Measurements from ENCODE around the gene ROS1. TPM values are rescaled to one million over a fixed set of nuclear protein-coding genes. Genes with fewer than 3 reads are reported as not detected.

The ROS1 gene
- total RNA-seq, 1 donor from 2014 or later, result not detected

GRCh38 chr6:117269638-117270054, 156.1 kb downstream of the ROS1 start:
- H3K9me3 ChIP-seq, result no peaks in the 10 kb centered on the region
- intact Hi-C loops (cut with DNase I), result no loop called here
- no peak overlapping the region for H3K27ac ChIP-seq
- no peak for DNase-seq (ENCODE audit: low spot score in 2 of 2)
- no peak for TF ChIP-seq CTCF (IDR thresholded peaks at IDR 0.05)
- no peaks in the 10 kb centered on the region for H3K36me3 ChIP-seq
- H3K4me3 ChIP-seq, result peak overlapping the region in 1 of 2 donors; percentile 27
- peaks cover 0 to 2% of the 10 kb centered on the region in 2 donors for H3K4me1 ChIP-seq
- H3K27me3 ChIP-seq, result peaks cover 12% of the 10 kb centered on the region

- no peaks in the 10 kb centered on the region for H3K9me3 ChIP-seq
- no peak for TF ChIP-seq CTCF (IDR thresholded peaks at IDR 0.05)
- peaks cover 19% of the 10 kb centered on the region for H3K27me3 ChIP-seq
- H3K27ac ChIP-seq, result no peak overlapping the region
- H3K4me3 ChIP-seq, result no peak overlapping the region
- no peaks in the 10 kb centered on the region for H3K36me3 ChIP-seq
- DNase-seq (ENCODE audit: low spot score in 2 of 2), result no peak
- H3K4me1 ChIP-seq, result peaks cover 0 to 2% of the 10 kb centered on the region in 2 donors
- intact Hi-C loops (cut with DNase I), result no loop called here
Observed at GRCh38 chr6:117268924-117269323, 156.8 kb downstream of the ROS1 start.

- Histone ChIP-seq H3K9me3 (no peaks in the 10 kb centered on the region), H3K27me3 (peaks cover 19% of the 10 kb centered on the region), H3K4me3 (no peak overlapping the region), H3K27ac (no peak overlapping the region), H3K4me1 (peaks cover 0 to 2% of the 10 kb centered on the region in 2 donors), H3K36me3 (no peaks in the 10 kb centered on the region)
- intact Hi-C loops (cut with DNase I), result no loop called here
- no peak for TF ChIP-seq CTCF (IDR thresholded peaks at IDR 0.05)
- DNase-seq (ENCODE audit: low spot score in 2 of 2), result no peak
Observed at GRCh38 chr6:117267766-117268534, 157.8 kb downstream of the ROS1 start.

- peaks cover 0 to 2% of the 10 kb centered on the region in 2 donors for H3K4me1 ChIP-seq
- intact Hi-C loops (cut with DNase I), result no loop called here
- no peak overlapping the region for H3K27ac ChIP-seq
- DNase-seq (ENCODE audit: low spot score in 2 of 2), result no peak
- H3K9me3 ChIP-seq, result no peaks in the 10 kb centered on the region
- H3K4me3 ChIP-seq, result no peak overlapping the region
- TF ChIP-seq CTCF (IDR thresholded peaks at IDR 0.05), result no peak
- H3K27me3 ChIP-seq, result peaks cover 19% of the 10 kb centered on the region
- H3K36me3 ChIP-seq, result no peaks in the 10 kb centered on the region
Observed at GRCh38 chr6:117267054-117267347, 158.7 kb downstream of the ROS1 start.

- peaks cover 0 to 2% of the 10 kb centered on the region in 2 donors for H3K4me1 ChIP-seq
Observed at GRCh38 chr6:117266257-117267053, 159.3 kb downstream of the ROS1 start.

More at GRCh38 chr6:117266257-117267053, 159.3 kb downstream of the ROS1 start:
- intact Hi-C loops (cut with DNase I), result no loop called here
- Histone ChIP-seq H3K9me3 (no peaks in the 10 kb centered on the region), H3K27ac (no peak overlapping the region), H3K4me3 (peak overlapping the region; percentile 51 to 61), H3K27me3 (peaks cover 19% of the 10 kb centered on the region), H3K36me3 (no peaks in the 10 kb centered on the region)
- no peak for DNase-seq (ENCODE audit: low spot score in 2 of 2)
- TF ChIP-seq CTCF (IDR thresholded peaks at IDR 0.05), result no peak

Measured in ascending aorta (tissue), 2 donors.